B cell (primary cell): ENCODE measurements around the gene WDR48. TPM values are rescaled to one million over a fixed set of nuclear protein-coding genes. Genes with fewer than 3 reads are reported as not detected.

ENCODE experiments used
- ATAC-seq: fragments of 200-7000 bp; cut with Tn5 transposase; one replicate; pipeline ENCODE4 v1.10.0; 2021; ENCODE audit warnings: low read depth, mild to moderate bottlenecking, moderate number of reproducible peaks, moderate library complexity
- CTCF ChIA-PET: fragments of 350-600 bp; sonication (Branson Sonifier 250); formaldehyde crosslinking; loops from one replicate; lab custom pipeline; 2021; ENCODE audit warnings: antibody characterized with exemption, inconsistent platforms; lab: Charles Lee
- POLR2A ChIA-PET: fragments of 350-600 bp; sonication (Branson Sonifier 250); formaldehyde crosslinking; loops from one replicate; lab custom pipeline; 2021; ENCODE audit warnings: antibody characterized with exemption; lab: Charles Lee
- DNase-seq: peaks from one replicate; pipeline ENCODE4 v3.0.0; 2013
- H2AFZ ChIP-seq: 2 replicates; pipeline ENCODE4 v1.6.1; 2012; ENCODE audit warnings: mild to moderate bottlenecking, low read depth, low read length; ENCODE audit not compliant: insufficient read depth, poor library complexity, severe bottlenecking
- H3K27ac ChIP-seq, 2 donors: 1 replicate in 1 of 2; 2 replicates in 1 of 2; pipeline ENCODE4 v1.5.1; 2012 to 2013; ENCODE audit warnings: low read length in 2 of 2, mild to moderate bottlenecking in 2 of 2, moderate library complexity in 1 of 2
- H3K27me3 ChIP-seq, 4 experiments: fragments of 200-600 bp in 1 of 4; sonication (generic) in 1 of 4; replicated peaks in 1 of 4; 1 replicate in 2 of 4; 2 replicates in 2 of 4; pipeline versions ENCODE4 v1.6.1 to v1.7.0; 2013 to 2016; ENCODE audit warnings: low read length in 3 of 4, mild to moderate bottlenecking in 2 of 4, mixed read lengths in 1 of 4, moderate library complexity in 1 of 4; ENCODE audit not compliant: insufficient read depth in 4 of 4, control insufficient read depth in 3 of 4; ENCODE audit errors: control extremely low read depth in 1 of 4
- H3K36me3 ChIP-seq, 2 experiments: replicated peaks in 1 of 2; 1 replicate in 1 of 2; 2 replicates in 1 of 2; pipeline versions ENCODE4 v1.6.1 to v1.7.1; 2013; ENCODE audit warnings: low read length in 1 of 2; ENCODE audit not compliant: insufficient read depth in 2 of 2, control insufficient read depth in 1 of 2; ENCODE audit errors: control extremely low read depth in 1 of 2, extremely low read depth in 1 of 2
- H3K4me1 ChIP-seq, 2 donors: fragments of 200-600 bp in 1 of 2; sonication (generic) in 1 of 2; 1 replicate in 1 of 2; 2 replicates in 1 of 2; pipeline versions ENCODE4 v1.5.1 to v1.6.1; 2013 to 2017; ENCODE audit warnings: low read length in 2 of 2; ENCODE audit not compliant: control insufficient read depth in 2 of 2, insufficient read depth in 2 of 2
- H3K4me2 ChIP-seq: replicated peaks from 2 replicates; pipeline ENCODE3; 2012; ENCODE audit warnings: mild to moderate bottlenecking, low read depth, low read length; ENCODE audit not compliant: poor library complexity, severe bottlenecking
- H3K4me3 ChIP-seq, 5 experiments: fragments of 200-600 bp in 1 of 5; sonication (generic) in 1 of 5; 1 replicate in 3 of 5; 2 replicates in 2 of 5; pipeline versions ENCODE4 v1.5.1 to v1.7.0; 2011 to 2016; ENCODE audit warnings: low read length in 4 of 5, mild to moderate bottlenecking in 4 of 5, low read depth in 2 of 5, control low read depth in 1 of 5, moderate library complexity in 1 of 5; ENCODE audit not compliant: insufficient read depth in 1 of 5; ENCODE audit errors: control extremely low read depth in 1 of 5, extremely low read depth in 1 of 5
- H3K79me2 ChIP-seq: fragments of 200-600 bp; sonication (generic); one replicate; pipeline ENCODE4 v1.6.0; 2016; ENCODE audit warnings: low read length; ENCODE audit not compliant: control insufficient read depth, insufficient read depth
- H3K9ac ChIP-seq: fragments of 200-600 bp; sonication (generic); 2 replicates; pipeline ENCODE4 v1.6.1; 2017; ENCODE audit warnings: mild to moderate bottlenecking, low read length, moderate library complexity
- H3K9me3 ChIP-seq, 3 donors: one replicate each; pipeline versions ENCODE4 v1.6.1 to v1.7.1; 2013; ENCODE audit warnings: low read length in 2 of 3; ENCODE audit not compliant: control insufficient read depth in 2 of 3, insufficient read depth in 1 of 3; ENCODE audit errors: control extremely low read depth in 1 of 3
- H4K20me1 ChIP-seq: 2 replicates; pipeline ENCODE4 v1.6.0; 2012; ENCODE audit warnings: mild to moderate bottlenecking, low read length; ENCODE audit not compliant: insufficient read depth, control insufficient read depth, poor library complexity, severe bottlenecking
- H3K27ac Mint-ChIP-seq: one replicate; pipeline ENCODE4 v1.8.0; 2021; ENCODE audit warnings: mixed read lengths
- H3K27me3 Mint-ChIP-seq: one replicate; pipeline ENCODE4 v1.8.0; 2021; ENCODE audit warnings: mixed read lengths
- H3K4me1 Mint-ChIP-seq: one replicate; pipeline ENCODE4 v1.8.0; 2021; ENCODE audit warnings: mixed read lengths
- H3K4me3 Mint-ChIP-seq: one replicate; pipeline ENCODE4 v1.8.0; 2021; ENCODE audit warnings: mixed read lengths
- H3K9me3 Mint-ChIP-seq: one replicate; pipeline ENCODE4 v1.8.0; 2022; ENCODE audit warnings: mixed read lengths; ENCODE audit not compliant: insufficient read depth
- CTCF ChIP-seq: fragments of 200-600 bp; IDR thresholded peaks from one replicate; pipeline ENCODE4 v1.8.0; 2022; ENCODE audit warnings: antibody characterized with exemption, mild to moderate bottlenecking
- EZH2 ChIP-seq: IDR thresholded peaks from 2 replicates; pipeline ENCODE4 v1.6.1; 2012; ENCODE audit warnings: borderline replicate concordance, low read depth, mild to moderate bottlenecking, moderate library complexity, low read length; ENCODE audit not compliant: insufficient read depth, poor library complexity, severe bottlenecking
- whole genome bisulfite sequencing: methylation state at CpG from one replicate; pipeline ENCODE4 v1.1.5; 2013; ENCODE audit warnings: missing lambda C conversion rate; ENCODE audit not compliant: insufficient coverage; 5-methylcytosine and 5-hydroxymethylcytosine counted together
- intact Hi-C: fragments of 100-400 bp; cut with micrococcal nuclease; formaldehyde crosslinking; loops from one replicate; pipeline ENCODE4 v1.10.0; 2022
- polyA plus RNA-seq: library from polyadenylated mRNA; depleted of rRNA; stranded (reverse); fragments of >200 nt; gene quantifications from 2 replicates; pipeline ENCODE4 v1.2.3, GENCODE V29; 2012
- total RNA-seq, 2 donors: library from RNA; stranded (reverse); fragments of 120-200 nt in 1 of 2; gene quantifications; 1 replicate in 1 of 2; 2 replicates in 1 of 2; pipeline versions ENCODE4 v1.2.3 to v1.2.4, GENCODE V29; 2013 to 2022

The WDR48 gene
- total and polyA plus RNA-seq, 2 donors (not counting 1 experiment from before 2014, with no cell fraction given), result 20.8 to 68.6 TPM

GRCh38 chr3:39100500-39100886 is 48.7 kb downstream of the WDR48 start:
- H3K27me3 ChIP-seq, result no peaks in the 10 kb centered on the region
- peaks cover 5 to 24% of the 10 kb centered on the region in 2 donors for H3K4me1 ChIP-seq
- Mint-ChIP-seq H3K9me3 (no peaks in the 10 kb centered on the region), H3K27ac (no peak overlapping the region), H3K27me3 (no peaks in the 10 kb centered on the region), H3K4me3 (no peak overlapping the region), H3K4me1 (peaks cover 39% of the 10 kb centered on the region)
- H3K4me3 ChIP-seq, result no peak overlapping the region
- no peaks in the 10 kb centered on the region for H3K9me3 ChIP-seq
- ChIA-PET CTCF (interaction anchor here (1.0 to 2.3 kb wide), 10 partner anchors 16 to 192 kb away, joined by 3 to 25 read pairs (median 4); no protein-coding TSS in a partner anchor), POLR2A (interaction anchor here (1.6 kb wide), 1 partner anchor 49 kb away, joined by 5 read pairs; no protein-coding TSS in a partner anchor)
- intact Hi-C loops, result loop anchor here (5.0 to 10.0 kb wide), 2 partner anchors 67 to 966 kb away; partner anchors contain the start of genes ACAA1 and MYD88
- no peak overlapping the region for H3K27ac ChIP-seq
- DNase-seq, result peak; percentile 10
- 94% methylated on average over 7 of the region's 9 CpGs for WGBS
- peaks cover 29% of the 10 kb centered on the region for H3K79me2 ChIP-seq
- peaks cover 0 to 56% of the 10 kb centered on the region in 2 experiments for H3K36me3 ChIP-seq
- no peak overlapping the region for H3K9ac ChIP-seq
- H3K4me2 ChIP-seq, result no peak overlapping the region
- H4K20me1 ChIP-seq, result peaks cover 46% of the 10 kb centered on the region
- no peak for TF ChIP-seq CTCF
- no peak for TF ChIP-seq EZH2
- no peak overlapping the region for H2AFZ ChIP-seq
- no peak for ATAC-seq

DNA sequence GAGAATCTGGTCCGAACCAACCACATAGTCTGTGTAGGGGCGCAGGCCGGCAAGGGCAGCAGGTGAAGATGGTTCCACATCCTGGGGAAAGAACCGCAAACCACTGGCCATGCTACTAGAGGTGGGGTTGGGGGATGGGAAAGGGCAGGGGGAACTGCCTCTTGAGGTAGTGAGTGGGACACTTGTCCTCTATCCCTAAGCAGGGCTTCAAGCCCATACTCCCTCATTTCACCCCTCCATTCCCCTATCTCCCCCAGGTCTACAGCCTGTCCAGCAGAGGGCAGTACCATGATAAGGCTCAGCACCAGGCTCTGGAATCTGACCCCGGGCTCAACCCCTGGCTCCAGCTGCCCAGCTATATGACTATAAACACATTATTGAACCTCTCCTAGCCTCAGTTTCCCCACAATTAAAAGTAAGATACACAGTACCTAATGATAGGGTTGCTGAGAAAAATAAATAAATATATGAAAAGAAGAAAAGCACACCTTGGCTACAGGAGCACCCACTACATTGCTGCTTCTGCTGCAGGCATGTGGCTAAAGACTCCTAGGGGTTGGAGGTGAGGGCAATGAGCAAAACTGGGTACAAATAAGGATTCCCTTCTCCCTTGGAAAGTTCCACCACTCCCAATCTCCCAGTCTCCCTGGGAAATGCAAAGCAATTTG is 49.3 kb downstream of the WDR48 start:
- Mint-ChIP-seq H3K4me1 (peaks cover 46% of the 10 kb centered on the region), H3K9me3 (no peaks in the 10 kb centered on the region), H3K27me3 (no peaks in the 10 kb centered on the region), H3K27ac (peak overlapping the region; percentile 71), H3K4me3 (no peak overlapping the region)
- CTCF ChIA-PET, result interaction anchor here (0.6 to 2.3 kb wide), 15 partner anchors 15 to 277 kb away, joined by 3 to 25 read pairs (median 5); no protein-coding TSS in a partner anchor
- TF ChIP-seq EZH2 (no peak), CTCF (peak; percentile 71)
- ATAC-seq, result peak; percentile 85
- Histone ChIP-seq H3K79me2 (peaks cover 36% of the 10 kb centered on the region), H3K4me1 (peaks cover 11 to 31% of the 10 kb centered on the region in 2 donors), H3K4me2 (no peak overlapping the region), H3K9me3 (no peaks in the 10 kb centered on the region), H2AFZ (no peak overlapping the region), H3K36me3 (peaks cover 0 to 49% of the 10 kb centered on the region in 2 experiments), H3K4me3 (no peak overlapping the region), H3K27ac (peak overlapping the region in 1 of 2 donors; percentile 9), H3K27me3 (no peaks in the 10 kb centered on the region), H4K20me1 (peaks cover 50% of the 10 kb centered on the region), H3K9ac (no peak overlapping the region)
- POLR2A ChIA-PET, result interaction anchor here (1.6 kb wide), 1 partner anchor 48 kb away, joined by 5 read pairs; no protein-coding TSS in a partner anchor
- DNase-seq, result peak; percentile 71
- intact Hi-C loops, result loop anchor here (1.0 to 10.0 kb wide), 4 partner anchors 66 to 966 kb away; partner anchors contain the start of genes ACAA1 and MYD88
- 100% methylated on average over 3 of the region's 5 CpGs for WGBS
